ENCODE measurements around the gene FUNDC2.

DNA sequence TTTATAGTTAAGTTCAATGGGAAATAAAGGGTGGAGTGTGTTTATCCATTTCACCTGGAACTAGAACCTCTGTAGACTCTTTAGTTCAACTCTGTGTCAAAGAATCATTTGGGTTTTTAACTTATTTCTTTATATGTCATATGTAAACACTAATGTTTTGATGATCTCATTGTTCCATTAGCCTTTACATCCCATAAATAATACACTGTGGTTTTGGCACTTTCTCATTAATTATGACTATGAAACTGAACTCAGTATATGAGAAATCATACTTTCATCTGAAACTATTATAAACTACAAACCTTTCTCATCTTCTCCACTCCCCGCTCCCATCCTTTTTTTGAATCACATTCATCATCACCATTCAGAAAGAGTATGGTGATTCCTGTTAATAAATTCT is 35.2 kb upstream of the FUNDC2 start:
- TF ChIP-seq CTCF (IDR thresholded peaks at IDR 0.05; ENCODE audit: low read depth, low read length) (no peak), EZH2phosphoT487 (IDR thresholded peaks at IDR 0.05; ENCODE audit: low read depth) (no peak)

All from OCI-LY3 (cell line).